ENCODE measurements around the gene COL27A1.

COL27A1 gene

GRCh38 chr9:114348261-114348905, 193.0 kb downstream of the COL27A1 start:
- no peak for DNase-seq (ENCODE audit: extremely low read depth in 1 of 2, low read depth in 1 of 2)

DNA sequence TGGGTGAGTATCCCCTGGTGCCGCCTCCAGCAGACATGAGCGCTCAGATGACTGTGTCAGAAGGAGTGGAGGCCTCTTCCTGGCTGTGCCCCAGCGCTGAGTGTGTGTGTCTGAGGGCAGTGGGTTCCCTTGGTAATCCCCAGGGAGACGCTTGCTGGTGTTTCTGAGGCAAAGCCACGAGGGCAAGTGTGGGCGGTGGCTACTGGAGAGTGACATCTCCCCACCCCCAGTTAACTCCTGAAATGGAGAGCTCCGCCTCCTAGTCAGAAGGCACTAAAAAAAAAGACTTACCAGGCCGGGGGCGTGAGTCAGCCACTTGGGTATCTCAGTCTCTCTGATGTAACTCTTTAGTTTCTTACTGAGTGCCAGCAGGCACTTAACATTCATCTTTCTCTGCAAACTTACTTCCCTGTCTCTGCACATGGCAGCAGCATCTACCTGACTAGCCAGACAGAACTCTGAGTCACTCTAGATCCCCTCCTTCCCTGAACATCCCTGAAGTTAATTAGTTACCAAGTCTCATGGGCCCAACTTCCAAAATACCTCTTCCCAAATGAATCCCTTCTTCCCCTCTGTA, 193.7 kb downstream of the COL27A1 start:
- peak; percentile 80 to 96 for DNase-seq (ENCODE audit: extremely low read depth in 1 of 2, low read depth in 1 of 2)

- DNase-seq (ENCODE audit: extremely low read depth in 1 of 2, low read depth in 1 of 2): no peak
Observed at GRCh38 chr9:114349713-114350480, 194.6 kb downstream of the COL27A1 start.

DNA sequence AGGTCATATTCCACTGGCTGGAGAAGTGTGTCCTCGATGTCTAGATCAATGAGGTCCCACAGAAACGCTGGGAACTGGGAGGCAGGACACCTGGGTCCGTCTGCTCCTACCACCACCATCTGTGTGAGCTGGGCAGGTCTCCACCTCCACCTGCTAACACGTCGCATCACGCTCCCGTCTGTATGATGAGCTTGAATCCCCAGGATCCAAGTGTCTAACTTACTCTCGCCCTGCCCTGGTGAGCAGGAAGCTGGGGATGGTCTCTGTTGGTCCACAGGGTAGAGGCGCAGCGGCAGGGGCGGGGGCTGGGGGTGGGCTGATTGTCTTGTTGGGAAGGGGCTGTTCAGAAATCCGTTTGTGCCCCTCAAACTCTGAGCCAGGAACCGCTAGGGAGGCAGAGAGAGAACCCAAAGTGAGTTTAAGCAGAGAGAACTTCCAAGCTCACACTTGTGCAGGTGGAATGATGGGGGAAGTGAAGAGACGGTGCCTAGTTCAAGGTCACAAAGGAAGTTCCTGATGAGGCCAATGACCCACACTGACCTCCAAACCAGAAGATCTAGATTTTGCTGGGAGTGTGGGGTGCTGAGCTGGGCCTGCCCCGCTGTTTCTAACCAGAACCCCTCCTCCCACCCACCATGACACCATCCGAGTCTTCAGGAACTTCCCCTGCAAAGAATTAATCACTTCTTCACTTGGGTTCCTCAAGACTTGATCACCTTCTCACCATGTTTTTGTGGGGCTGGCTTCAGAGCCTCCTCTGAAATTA, 195.5 kb downstream of the COL27A1 start:
- no peak for DNase-seq (ENCODE audit: extremely low read depth in 1 of 2, low read depth in 1 of 2)

DNA sequence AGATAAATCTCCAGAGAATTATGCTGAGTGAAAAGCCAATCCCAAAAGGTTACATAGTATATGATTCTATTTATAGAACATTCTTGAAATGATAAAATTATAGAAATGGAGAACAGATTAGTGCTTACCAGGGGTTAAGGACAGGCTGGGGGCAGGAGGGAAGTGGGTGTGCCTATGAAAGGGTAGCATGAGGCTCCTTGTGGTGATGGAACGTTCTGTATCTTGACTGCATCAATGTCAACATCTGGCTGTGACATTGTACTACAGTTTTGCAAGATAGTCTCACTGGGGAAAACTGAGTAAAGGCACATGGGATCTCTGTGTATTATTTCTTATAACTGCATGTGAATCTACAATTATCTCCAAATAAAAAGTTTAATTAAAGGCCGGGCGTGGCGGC, 196.6 kb downstream of the COL27A1 start:
- no peak for DNase-seq (ENCODE audit: extremely low read depth in 1 of 2, low read depth in 1 of 2)

- no peak for DNase-seq (ENCODE audit: extremely low read depth in 1 of 2, low read depth in 1 of 2)
Observed at GRCh38 chr9:114355821-114356220, 200.5 kb downstream of the COL27A1 start.

- no peak for DNase-seq (ENCODE audit: extremely low read depth in 1 of 2, low read depth in 1 of 2)
Observed at GRCh38 chr9:114356792-114357191, 201.5 kb downstream of the COL27A1 start.

DNA sequence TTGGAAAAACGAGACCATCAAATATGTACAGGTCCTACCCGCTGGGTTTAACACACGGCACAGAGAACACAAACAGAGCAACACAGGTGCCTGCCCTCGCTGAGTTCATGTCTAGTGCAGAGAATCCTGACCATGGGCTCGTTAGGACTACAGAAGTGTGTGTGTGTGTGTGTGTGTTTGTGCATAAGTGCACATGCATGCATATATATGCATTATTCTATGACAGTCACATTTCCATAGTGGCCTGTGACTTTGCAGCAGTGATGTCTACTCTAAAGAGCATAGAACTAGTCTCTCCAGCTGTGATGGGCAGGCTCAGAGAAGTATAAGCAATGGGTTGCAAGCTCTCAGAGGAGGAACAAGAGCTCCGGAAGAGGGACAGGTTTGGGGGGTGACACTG, 202.0 kb downstream of the COL27A1 start:
- no peak for DNase-seq (ENCODE audit: extremely low read depth in 1 of 2, low read depth in 1 of 2)

DNA sequence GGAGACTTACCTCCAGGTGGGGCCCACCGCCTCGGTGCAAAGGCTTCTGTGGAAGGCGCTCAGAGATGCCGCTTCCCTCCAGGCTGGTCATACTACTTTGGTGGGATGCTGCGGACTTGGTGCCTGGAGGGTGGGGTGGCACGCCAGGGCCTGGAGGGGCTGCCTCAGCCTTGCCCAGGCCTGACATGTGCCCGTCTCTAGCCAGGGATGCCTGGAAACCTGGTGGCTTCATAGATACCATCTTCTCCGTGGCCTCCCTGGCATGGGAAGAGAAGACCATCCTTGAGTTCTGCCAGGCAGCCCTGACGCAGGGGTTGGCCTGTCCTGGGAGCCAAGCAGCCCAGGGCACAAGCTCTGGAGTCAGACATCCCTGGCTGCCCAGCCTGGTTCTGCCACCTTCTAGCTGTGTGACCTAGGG, 202.6 kb downstream of the COL27A1 start:
- DNase-seq (ENCODE audit: extremely low read depth in 1 of 2, low read depth in 1 of 2): no peak

DNA sequence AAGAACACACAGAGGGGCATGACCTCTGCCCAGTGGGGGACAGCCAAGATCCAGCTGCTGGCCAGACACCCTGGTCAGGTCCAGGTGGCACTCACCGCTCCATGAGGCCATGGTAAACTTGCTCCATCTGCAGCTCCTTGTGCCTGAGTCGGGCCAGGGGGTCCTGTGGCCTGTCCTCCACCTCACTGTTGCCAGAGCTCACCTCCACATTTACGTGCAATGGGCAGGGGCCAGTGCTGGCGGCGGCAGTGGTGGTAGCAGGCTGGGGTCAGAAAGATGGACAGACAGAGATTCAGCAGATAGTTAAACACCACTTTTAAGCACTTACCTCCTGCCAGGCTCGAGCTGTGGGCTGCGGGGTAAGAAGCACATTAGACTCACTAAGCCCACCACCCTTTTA, 204.5 kb downstream of the COL27A1 start:
- DNase-seq (ENCODE audit: extremely low read depth in 1 of 2, low read depth in 1 of 2): no peak

DNA sequence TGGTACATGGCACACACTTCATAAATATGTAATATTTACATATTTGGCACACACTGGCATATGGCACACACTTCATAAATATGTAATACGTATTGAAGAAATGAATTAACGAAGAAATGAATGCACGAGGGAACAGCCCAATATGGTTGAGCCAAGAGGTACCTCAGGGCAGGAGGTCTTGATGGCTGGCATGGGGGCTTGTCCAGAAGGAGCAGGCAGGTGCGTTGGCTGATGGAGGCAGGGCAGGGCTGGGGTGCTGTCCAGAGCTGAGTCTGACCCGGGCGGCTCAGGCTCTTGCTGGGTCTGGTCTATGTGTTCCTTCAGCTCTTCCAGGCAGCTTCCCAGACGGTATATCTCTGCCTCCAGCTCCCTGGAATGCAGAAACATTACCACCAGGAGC, 206.2 kb downstream of the COL27A1 start:
- DNase-seq (ENCODE audit: extremely low read depth in 1 of 2, low read depth in 1 of 2): no peak

All from stimulated activated CD8-positive, alpha-beta memory T cell treated with anti-CD3 and anti-CD28 coated beads, Interleukin-7, amount 100 ng/mL, for 48 hours (primary cell).